ENCODE results near the gene USP44.

USP44 gene

DNA sequence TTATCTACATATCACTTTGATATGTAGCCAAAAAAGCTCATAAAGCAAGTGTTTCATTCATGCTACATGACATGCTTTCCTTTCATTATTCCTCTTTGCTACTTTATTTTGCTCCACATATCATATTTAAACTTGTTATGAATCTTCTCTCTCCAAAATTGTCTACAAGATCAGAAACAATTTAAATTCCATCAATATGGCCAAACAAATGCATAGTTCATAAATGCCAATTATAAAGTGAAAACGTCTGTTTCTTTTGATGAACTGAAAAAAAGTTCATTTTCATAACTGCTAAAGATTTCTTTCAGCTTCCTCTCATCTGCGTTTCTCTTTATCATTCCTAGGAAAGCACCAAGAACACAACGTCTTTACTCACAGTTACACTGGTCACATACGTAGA lies 22.8 kb downstream of the USP44 start:
- Histone ChIP-seq H3K4me1 (ENCODE audit: insufficient read depth, low read length) (no peaks in the 10 kb centered on the region), H3K4me3 (ENCODE audit: low read depth in 1 of 2, low read length in 2 of 2) (no peak overlapping the region), H3K9ac (ENCODE audit: low read length) (no peak overlapping the region), H3K27ac (ENCODE audit: low read depth, low read length) (no peak overlapping the region), H3K27me3 (ENCODE audit: control insufficient read depth in 1 of 2, insufficient read depth in 2 of 2, low read length in 2 of 2) (no peaks in the 10 kb centered on the region), H3K36me3 (ENCODE audit: insufficient read depth, low read length) (no peaks in the 10 kb centered on the region), H3K9me3 (ENCODE audit: low read length) (no peaks in the 10 kb centered on the region)

DNA sequence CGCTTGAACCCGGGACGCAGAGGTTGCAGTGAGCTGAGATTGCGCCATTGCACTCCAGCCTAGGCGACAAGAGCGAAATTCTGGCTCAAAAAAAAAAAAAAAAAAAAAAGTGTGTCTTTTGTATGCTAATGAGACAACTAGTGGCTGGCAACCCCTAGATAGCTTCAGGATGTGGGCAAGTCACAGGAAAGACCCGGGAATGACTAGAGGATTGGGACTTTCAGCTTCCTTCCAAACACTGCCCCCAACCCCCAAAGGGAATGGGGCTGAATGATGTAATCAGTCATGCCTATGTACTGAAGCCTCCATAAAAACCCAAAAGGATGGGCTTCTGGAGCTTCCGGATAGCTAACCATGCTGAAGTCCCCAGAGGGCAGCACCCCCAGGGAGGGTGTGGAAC lies 28.6 kb downstream of the USP44 start:
- H3K9ac ChIP-seq (ENCODE audit: low read length) = no peak overlapping the region
- no peak overlapping the region for H3K27ac ChIP-seq (ENCODE audit: low read depth, low read length)
- H3K9me3 ChIP-seq (ENCODE audit: low read length) = no peaks in the 10 kb centered on the region
- H3K4me3 ChIP-seq (ENCODE audit: low read depth in 1 of 2, low read length in 2 of 2) = no peak overlapping the region
- H3K36me3 ChIP-seq (ENCODE audit: insufficient read depth, low read length) = no peaks in the 10 kb centered on the region
- no peaks in the 10 kb centered on the region for H3K4me1 ChIP-seq (ENCODE audit: insufficient read depth, low read length)
- no peaks in the 10 kb centered on the region for H3K27me3 ChIP-seq (ENCODE audit: control insufficient read depth in 1 of 2, insufficient read depth in 2 of 2, low read length in 2 of 2)

DNA sequence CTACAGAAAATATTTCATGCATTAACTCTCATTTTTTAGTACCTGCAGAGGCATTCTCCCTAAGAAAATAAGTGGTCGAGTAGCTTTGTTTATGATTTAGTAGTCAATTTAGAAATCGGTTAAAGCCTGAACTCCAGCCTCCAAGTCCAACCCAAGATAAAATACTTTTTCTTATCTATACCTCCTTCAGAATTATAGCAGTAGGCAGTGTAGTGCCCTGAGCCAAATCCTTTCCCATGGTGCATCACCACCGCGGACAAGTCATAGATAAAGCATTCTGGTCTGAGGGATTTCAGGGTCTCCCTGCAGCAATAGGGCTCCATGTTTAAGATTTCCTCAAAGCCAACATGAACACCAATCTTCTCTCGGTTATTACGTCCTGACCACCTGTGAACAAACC lies 30.5 kb downstream of the USP44 start:
- Histone ChIP-seq H3K27ac (ENCODE audit: low read depth, low read length) (no peak overlapping the region), H3K4me1 (ENCODE audit: insufficient read depth, low read length) (no peaks in the 10 kb centered on the region), H3K9me3 (ENCODE audit: low read length) (no peaks in the 10 kb centered on the region), H3K36me3 (ENCODE audit: insufficient read depth, low read length) (no peaks in the 10 kb centered on the region), H3K27me3 (ENCODE audit: control insufficient read depth in 1 of 2, insufficient read depth in 2 of 2, low read length in 2 of 2) (no peaks in the 10 kb centered on the region), H3K9ac (ENCODE audit: low read length) (no peak overlapping the region), H3K4me3 (ENCODE audit: low read depth in 1 of 2, low read length in 2 of 2) (no peak overlapping the region)

DNA sequence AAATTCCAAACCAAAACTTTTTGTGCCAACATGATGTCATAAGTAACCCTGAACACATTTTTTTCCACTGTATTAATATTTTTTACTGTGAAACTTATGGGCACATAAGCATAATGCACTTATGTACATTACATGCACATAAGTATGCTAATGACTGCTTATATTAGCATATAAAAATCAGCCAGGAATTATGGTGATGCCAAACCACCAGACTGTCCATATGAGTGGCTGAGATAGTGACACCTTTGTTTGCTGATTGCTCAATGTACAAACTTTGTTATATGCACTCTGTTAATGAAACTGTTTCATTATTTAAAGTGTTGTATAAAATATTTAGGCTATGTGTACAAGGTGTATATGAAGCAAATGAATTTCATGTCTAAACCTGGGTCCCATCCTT lies 32.3 kb downstream of the USP44 start:
- H3K27ac ChIP-seq (ENCODE audit: low read depth, low read length) = no peak overlapping the region
- H3K9me3 ChIP-seq (ENCODE audit: low read length) = no peaks in the 10 kb centered on the region
- no peaks in the 10 kb centered on the region for H3K27me3 ChIP-seq (ENCODE audit: control insufficient read depth in 1 of 2, insufficient read depth in 2 of 2, low read length in 2 of 2)
- no peak overlapping the region for H3K4me3 ChIP-seq (ENCODE audit: low read depth in 1 of 2, low read length in 2 of 2)
- no peak overlapping the region for H3K9ac ChIP-seq (ENCODE audit: low read length)
- H3K36me3 ChIP-seq (ENCODE audit: insufficient read depth, low read length) = peaks cover 15% of the 10 kb centered on the region
- no peaks in the 10 kb centered on the region for H3K4me1 ChIP-seq (ENCODE audit: insufficient read depth, low read length)

DNA sequence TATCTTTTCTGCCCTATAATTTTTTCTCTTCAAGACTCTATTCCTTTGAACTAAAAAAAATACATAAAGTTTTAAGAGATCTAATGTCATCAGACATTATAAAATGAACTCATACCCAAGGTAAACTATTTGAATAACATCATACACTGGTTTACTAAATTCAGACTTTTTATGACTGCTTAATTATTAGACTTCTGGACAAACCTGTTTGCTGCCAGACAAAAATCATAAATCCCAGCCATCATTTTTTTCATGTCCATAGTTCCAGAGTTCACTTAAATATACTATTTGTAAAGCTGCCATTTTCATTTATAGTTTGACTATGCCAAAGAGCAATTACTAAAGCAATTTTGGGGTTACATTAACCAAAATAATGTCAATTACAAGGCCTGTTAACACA lies 34.0 kb downstream of the USP44 start:
- H3K4me1 ChIP-seq (ENCODE audit: insufficient read depth, low read length) = no peaks in the 10 kb centered on the region
- H3K9me3 ChIP-seq (ENCODE audit: low read length) = no peaks in the 10 kb centered on the region
- no peak overlapping the region for H3K4me3 ChIP-seq (ENCODE audit: low read depth in 1 of 2, low read length in 2 of 2)
- H3K9ac ChIP-seq (ENCODE audit: low read length) = no peak overlapping the region
- no peak overlapping the region for H3K27ac ChIP-seq (ENCODE audit: low read depth, low read length)
- H3K27me3 ChIP-seq (ENCODE audit: control insufficient read depth in 1 of 2, insufficient read depth in 2 of 2, low read length in 2 of 2) = no peaks in the 10 kb centered on the region
- H3K36me3 ChIP-seq (ENCODE audit: insufficient read depth, low read length) = peaks cover 32% of the 10 kb centered on the region

DNA sequence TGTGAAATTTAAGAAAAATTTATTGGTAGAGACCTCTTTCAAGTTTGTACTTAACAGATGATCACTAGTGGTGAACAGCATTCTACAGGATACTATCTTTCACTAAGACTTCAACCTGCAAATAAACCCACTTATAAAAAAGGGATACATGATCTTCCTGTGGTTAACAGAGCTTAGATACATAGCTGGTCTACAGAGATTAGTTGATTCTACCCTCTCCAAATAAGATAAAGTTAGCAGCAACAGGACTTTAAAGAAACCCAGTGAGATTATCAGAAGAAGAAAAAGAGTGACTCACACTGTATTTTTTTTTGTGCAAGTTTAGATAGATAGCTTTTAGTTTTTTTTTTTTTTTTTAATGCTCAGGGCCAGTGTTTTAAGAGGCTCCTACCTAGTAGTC lies 34.5 kb downstream of the USP44 start:
- H3K4me1 ChIP-seq (ENCODE audit: insufficient read depth, low read length) = no peaks in the 10 kb centered on the region
- no peak overlapping the region for H3K9ac ChIP-seq (ENCODE audit: low read length)
- no peaks in the 10 kb centered on the region for H3K9me3 ChIP-seq (ENCODE audit: low read length)
- peaks cover 36% of the 10 kb centered on the region for H3K36me3 ChIP-seq (ENCODE audit: insufficient read depth, low read length)
- no peak overlapping the region for H3K27ac ChIP-seq (ENCODE audit: low read depth, low read length)
- no peak overlapping the region for H3K4me3 ChIP-seq (ENCODE audit: low read depth in 1 of 2, low read length in 2 of 2)
- no peaks in the 10 kb centered on the region for H3K27me3 ChIP-seq (ENCODE audit: control insufficient read depth in 1 of 2, insufficient read depth in 2 of 2, low read length in 2 of 2)

DNA sequence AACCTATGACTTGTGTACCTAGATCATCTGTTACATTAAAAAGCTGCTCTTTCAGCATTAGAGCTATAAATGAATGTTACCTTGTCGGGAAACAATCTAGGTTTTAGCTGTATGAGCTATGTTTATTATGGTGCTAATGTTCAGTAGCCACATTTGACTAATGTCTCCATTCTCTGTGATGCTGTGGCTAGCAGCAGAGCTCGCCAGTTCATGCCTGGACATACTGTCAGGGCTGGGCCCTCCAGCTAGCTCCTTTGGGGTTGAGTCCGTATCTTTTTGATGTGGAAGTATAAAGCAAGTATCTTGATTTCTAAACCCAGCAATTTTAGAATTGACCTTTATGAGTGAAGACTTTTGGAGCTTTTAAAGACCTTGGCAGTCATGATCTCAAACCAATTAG lies 36.1 kb downstream of the USP44 start:
- Histone ChIP-seq H3K9ac (ENCODE audit: low read length) (no peak overlapping the region), H3K4me1 (ENCODE audit: insufficient read depth, low read length) (no peaks in the 10 kb centered on the region), H3K27ac (ENCODE audit: low read depth, low read length) (no peak overlapping the region), H3K27me3 (ENCODE audit: control insufficient read depth in 1 of 2, insufficient read depth in 2 of 2, low read length in 2 of 2) (no peaks in the 10 kb centered on the region), H3K36me3 (ENCODE audit: insufficient read depth, low read length) (peaks cover 36% of the 10 kb centered on the region), H3K4me3 (ENCODE audit: low read depth in 1 of 2, low read length in 2 of 2) (no peak overlapping the region), H3K9me3 (ENCODE audit: low read length) (no peaks in the 10 kb centered on the region)

DNA sequence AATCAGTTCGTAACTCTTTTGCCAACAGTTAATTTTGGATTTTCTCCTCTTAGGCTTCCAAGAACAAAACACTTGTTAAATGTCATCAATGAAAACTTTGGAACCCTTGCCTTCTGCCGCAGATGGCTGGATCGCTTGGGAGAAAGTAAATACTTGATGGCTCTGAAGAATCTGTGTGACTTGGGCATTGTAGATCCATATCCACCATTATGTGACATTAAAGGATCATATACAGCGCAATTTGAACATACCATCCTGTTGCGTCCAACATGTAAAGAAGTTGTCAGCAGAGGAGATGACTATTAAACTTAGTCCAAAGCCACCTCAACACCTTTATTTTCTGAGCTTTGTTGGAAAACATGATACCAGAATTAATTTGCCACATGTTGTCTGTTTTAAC lies 37.7 kb downstream of the USP44 start:
- Histone ChIP-seq H3K9ac (ENCODE audit: low read length) (no peak overlapping the region), H3K4me3 (ENCODE audit: low read depth in 1 of 2, low read length in 2 of 2) (no peak overlapping the region), H3K27me3 (ENCODE audit: control insufficient read depth in 1 of 2, insufficient read depth in 2 of 2, low read length in 2 of 2) (no peaks in the 10 kb centered on the region), H3K4me1 (ENCODE audit: insufficient read depth, low read length) (no peaks in the 10 kb centered on the region), H3K36me3 (ENCODE audit: insufficient read depth, low read length) (peaks cover 36% of the 10 kb centered on the region), H3K27ac (ENCODE audit: low read depth, low read length) (no peak overlapping the region), H3K9me3 (ENCODE audit: low read length) (no peaks in the 10 kb centered on the region)

DNA sequence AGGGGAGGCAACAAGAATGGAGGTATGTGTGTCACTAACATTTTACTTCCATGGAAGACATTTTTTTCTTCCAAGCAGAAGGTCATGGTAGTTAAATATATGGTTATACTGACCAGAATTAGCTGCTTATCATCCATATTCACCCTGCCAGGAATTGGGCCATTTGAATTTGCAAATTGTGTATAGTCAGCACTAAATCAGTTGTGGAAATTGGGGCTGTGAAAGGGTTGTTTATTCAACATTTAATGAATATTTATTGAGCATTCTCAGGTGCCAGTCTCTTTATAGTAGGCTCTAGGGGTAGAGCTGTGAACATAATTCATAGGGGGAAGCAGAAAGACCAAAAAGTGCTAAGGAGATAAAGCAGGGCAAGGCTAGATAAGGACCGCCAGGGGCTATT lies 39.3 kb downstream of the USP44 start:
- Histone ChIP-seq H3K27ac (ENCODE audit: low read depth, low read length) (no peak overlapping the region), H3K9ac (ENCODE audit: low read length) (no peak overlapping the region), H3K36me3 (ENCODE audit: insufficient read depth, low read length) (peaks cover 38% of the 10 kb centered on the region), H3K9me3 (ENCODE audit: low read length) (no peaks in the 10 kb centered on the region), H3K27me3 (ENCODE audit: control insufficient read depth in 1 of 2, insufficient read depth in 2 of 2, low read length in 2 of 2) (no peaks in the 10 kb centered on the region), H3K4me1 (ENCODE audit: insufficient read depth, low read length) (no peaks in the 10 kb centered on the region), H3K4me3 (ENCODE audit: low read depth in 1 of 2, low read length in 2 of 2) (no peak overlapping the region)

DNA sequence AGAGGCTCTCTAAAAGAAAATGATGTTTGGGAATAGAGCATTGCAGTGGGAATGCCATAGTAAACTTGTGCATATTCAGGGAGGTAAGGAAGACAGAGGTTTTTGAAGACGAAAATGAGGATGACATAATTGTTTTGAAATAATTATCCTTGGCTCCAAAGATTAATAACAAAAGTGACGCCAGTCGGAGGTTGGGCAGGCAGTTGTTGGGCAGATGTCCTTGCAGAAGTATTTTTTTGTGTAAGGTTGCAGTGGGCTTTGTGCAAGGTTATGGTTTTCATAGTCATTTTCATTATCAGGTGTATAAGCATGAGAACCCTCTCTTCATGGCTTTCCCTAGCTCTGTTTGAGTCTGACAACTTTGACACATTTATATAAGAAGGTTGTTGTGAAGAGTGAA lies 42.0 kb downstream of the USP44 start:
- no peaks in the 10 kb centered on the region for H3K9me3 ChIP-seq (ENCODE audit: low read length)
- no peak overlapping the region for H3K4me3 ChIP-seq (ENCODE audit: low read depth in 1 of 2, low read length in 2 of 2)
- no peaks in the 10 kb centered on the region for H3K4me1 ChIP-seq (ENCODE audit: insufficient read depth, low read length)
- H3K9ac ChIP-seq (ENCODE audit: low read length) = no peak overlapping the region
- no peaks in the 10 kb centered on the region for H3K27me3 ChIP-seq (ENCODE audit: control insufficient read depth in 1 of 2, insufficient read depth in 2 of 2, low read length in 2 of 2)
- H3K36me3 ChIP-seq (ENCODE audit: insufficient read depth, low read length) = peaks cover 39% of the 10 kb centered on the region
- no peak overlapping the region for H3K27ac ChIP-seq (ENCODE audit: low read depth, low read length)

DNA sequence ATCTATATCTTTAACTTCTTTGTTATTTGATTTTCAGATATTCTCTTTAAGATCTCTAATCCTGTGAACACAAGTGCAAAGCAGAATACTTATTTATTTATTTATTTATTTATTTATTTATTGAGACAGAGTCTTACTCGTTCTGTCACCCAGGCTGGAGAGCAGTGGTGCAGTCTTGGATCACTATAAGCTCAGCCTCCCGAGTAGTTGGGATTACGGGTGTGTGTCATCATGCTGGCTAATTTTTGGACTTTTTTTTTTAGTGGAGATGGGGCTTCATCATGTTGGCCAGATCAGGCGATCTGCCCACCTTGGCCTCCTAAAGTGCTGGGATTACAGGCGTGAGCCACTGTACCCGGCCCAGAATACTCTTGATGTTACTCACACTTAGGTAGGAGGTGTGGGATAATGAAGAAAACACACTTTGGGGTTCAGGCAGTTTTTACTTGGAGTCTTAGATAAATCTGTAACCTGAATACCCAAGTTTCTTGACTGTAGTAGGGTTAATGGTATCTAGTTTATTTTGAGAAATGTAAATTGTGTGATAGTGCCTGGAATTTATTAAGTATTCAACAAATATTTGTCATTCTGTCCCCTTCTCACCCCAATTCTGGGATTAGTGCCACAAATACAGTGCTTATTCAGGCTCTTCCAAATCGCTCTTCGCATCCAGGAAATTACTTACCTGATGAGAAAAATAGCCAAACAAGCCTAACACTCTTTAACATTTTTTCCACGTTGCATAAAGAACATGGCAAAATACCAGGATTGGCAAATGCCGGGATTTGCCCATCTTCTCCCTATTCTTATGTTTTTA lies 44.4 kb downstream of the USP44 start:
- Histone ChIP-seq H3K4me3 (ENCODE audit: low read depth in 1 of 2, low read length in 2 of 2) (no peak overlapping the region), H3K36me3 (ENCODE audit: insufficient read depth, low read length) (peaks cover 31% of the 10 kb centered on the region), H3K27ac (ENCODE audit: low read depth, low read length) (no peak overlapping the region), H3K4me1 (ENCODE audit: insufficient read depth, low read length) (no peaks in the 10 kb centered on the region), H3K9ac (ENCODE audit: low read length) (no peak overlapping the region), H3K27me3 (ENCODE audit: control insufficient read depth in 1 of 2, insufficient read depth in 2 of 2, low read length in 2 of 2) (no peaks in the 10 kb centered on the region), H3K9me3 (ENCODE audit: low read length) (no peaks in the 10 kb centered on the region)

DNA sequence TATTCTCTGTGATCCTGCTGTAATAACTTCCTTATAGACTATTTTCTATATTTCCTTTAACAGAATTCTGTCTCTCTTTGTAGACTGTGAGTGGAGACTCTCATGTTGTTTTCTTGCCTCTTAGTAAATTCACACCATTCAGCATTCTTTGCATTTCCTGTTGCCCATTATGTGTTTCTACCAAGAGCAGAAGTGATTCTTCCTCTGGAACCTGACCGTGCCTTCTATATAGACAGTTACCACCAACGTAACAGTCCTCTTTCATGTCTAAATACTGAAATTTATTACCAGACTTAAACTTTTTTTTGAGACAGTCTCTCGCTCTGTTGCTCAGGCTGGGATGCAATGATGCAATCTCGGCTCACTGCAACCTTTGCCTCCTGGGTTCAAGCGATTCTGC lies 46.2 kb downstream of the USP44 start:
- no peaks in the 10 kb centered on the region for H3K4me1 ChIP-seq (ENCODE audit: insufficient read depth, low read length)
- H3K9ac ChIP-seq (ENCODE audit: low read length) = no peak overlapping the region
- H3K27ac ChIP-seq (ENCODE audit: low read depth, low read length) = no peak overlapping the region
- H3K36me3 ChIP-seq (ENCODE audit: insufficient read depth, low read length) = peaks cover 30% of the 10 kb centered on the region
- H3K27me3 ChIP-seq (ENCODE audit: control insufficient read depth in 1 of 2, insufficient read depth in 2 of 2, low read length in 2 of 2) = no peaks in the 10 kb centered on the region
- no peaks in the 10 kb centered on the region for H3K9me3 ChIP-seq (ENCODE audit: low read length)
- no peak overlapping the region for H3K4me3 ChIP-seq (ENCODE audit: low read depth in 1 of 2, low read length in 2 of 2)

All from muscle layer of colon (tissue), 2 donors.